DMS153 treated with DMSO at 0.1 percent for 48 hours (cell line): Measurements from ENCODE around the gene EPN2.

ENCODE experiments used
- DNase-seq: peaks from one replicate; lab custom pipeline; 2025; ENCODE audit not compliant: unreplicated experiment; lab: John Stamatoyannopoulos, UW

Gene EPN2

GRCh38 chr17:19328441-19329061 is 91.4 kb downstream of the EPN2 start:
- DNase-seq, result no peak

GRCh38 chr17:19329136-19329535 is 92.0 kb downstream of the EPN2 start:
- no peak for DNase-seq

- no peak for DNase-seq
Observed at GRCh38 chr17:19329839-19330238, 92.7 kb downstream of the EPN2 start.

DNA sequence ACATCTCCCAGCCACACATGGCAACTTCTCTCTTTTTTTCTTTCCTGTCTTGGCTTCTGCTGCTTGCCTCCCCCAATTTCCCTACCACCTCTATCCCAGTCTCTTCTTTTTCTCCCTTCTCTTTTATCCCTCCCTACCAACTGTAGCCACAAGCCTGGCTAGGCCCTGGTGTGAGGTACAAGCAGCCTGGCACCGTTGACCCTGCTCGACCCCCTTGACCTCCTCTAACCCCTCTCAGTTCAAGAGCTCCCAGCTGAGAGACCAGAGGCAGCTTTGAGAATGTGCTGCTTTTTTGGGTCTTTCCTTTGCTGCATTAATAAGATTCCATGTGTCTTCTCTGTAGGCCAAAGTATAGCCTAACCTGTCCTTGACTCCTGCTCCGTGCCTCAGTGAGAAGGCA is 93.1 kb downstream of the EPN2 start:
- no peak for DNase-seq

DNA sequence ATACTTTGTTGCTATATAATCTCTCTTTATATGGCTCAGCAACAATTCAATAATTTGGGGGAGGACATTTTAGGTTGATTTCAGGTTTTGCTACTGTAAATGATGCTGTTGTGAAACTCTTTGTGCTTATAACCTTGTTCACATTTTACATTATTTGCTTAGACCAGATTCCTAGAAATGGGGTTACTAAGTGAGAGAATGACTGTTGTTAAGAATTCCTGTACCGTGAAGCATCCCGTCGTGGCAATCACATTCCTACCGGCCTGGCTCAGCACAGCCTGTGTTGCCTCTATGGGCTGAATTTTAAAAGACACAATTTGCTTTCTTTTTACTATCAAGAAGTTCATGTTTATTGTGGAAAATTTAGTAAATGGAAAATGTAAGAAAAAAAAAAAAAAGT is 94.0 kb downstream of the EPN2 start:
- DNase-seq, result no peak

- no peak for DNase-seq
Observed at GRCh38 chr17:19331543-19332245, 94.5 kb downstream of the EPN2 start.

DNA sequence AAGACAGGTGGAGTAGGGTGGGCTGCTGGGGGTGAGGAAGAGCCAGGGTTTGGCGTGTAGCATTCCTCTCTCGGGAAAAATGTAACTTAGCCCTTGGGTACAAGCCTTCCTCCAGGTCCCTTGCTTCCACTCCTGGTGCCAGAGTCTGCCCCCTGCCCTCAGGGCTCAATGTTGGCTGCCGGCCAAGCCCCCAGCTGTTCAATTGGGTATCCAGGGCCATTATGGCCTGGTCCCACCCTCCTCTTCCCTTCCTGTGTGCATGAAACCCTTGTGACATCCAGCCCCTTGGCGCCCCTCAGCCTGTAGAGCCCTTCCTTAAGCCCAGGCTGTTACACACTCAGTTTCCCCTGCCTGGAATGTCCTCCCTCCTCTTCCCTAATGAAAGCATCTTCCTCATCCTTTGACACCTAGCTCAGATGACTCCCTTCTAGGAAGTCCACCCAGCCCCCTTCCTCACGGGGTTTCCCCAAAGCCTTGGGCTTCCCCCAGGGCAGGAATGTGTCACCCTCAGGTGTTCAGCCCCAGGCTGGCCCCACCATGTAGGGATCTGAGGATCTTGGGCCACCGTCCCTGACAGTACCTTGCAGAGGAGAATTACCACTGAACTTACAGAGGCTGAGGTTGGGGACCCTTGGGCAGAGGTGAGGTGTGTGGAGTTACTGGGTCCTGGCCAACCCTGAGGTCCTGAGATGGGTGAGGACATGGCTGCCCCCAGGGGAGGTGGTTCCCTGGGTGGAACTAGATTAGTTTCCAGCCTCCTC is 95.4 kb downstream of the EPN2 start:
- no peak for DNase-seq

DNA sequence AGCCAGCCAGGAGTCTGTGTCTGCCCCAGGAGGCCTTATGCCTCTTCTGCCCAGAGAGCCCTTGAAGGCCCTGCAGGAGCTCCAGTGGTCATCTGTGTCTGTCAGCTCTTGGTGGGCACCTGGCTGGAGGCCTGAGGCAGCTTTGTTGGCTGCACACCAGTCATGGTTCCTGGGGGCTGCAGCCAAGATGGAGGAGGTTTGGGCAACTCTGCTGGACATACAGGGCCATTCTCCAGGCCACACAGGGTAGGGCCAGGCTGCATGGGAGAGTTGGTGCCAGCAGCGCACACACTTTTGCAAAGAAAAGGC is 95.9 kb downstream of the EPN2 start:
- no peak for DNase-seq

DNA sequence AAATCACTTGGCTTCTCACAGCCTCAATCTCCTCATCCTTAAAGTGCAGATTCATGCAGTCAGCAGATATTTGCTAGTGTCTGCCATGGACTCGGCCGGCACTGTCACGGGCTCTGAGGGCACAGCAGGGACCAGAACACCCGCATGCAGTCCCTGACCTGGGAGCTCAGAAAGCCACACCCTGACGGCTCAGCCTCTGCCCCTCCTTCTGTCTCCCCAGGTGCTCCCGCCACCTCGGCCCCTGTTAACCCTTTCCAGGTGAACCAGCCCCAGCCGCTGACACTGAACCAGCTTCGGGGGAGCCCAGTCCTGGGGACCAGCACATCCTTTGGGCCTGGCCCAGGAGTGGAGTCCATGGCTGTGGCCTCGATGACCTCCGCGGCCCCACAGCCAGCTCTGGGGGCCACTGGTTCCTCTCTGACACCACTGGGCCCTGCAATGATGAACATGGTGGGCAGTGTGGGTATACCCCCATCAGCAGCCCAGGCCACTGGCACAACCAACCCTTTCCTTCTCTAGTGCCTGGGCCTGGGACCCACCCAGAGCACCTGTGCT is 96.6 kb downstream of the EPN2 start:
- DNase-seq, result no peak

DNA sequence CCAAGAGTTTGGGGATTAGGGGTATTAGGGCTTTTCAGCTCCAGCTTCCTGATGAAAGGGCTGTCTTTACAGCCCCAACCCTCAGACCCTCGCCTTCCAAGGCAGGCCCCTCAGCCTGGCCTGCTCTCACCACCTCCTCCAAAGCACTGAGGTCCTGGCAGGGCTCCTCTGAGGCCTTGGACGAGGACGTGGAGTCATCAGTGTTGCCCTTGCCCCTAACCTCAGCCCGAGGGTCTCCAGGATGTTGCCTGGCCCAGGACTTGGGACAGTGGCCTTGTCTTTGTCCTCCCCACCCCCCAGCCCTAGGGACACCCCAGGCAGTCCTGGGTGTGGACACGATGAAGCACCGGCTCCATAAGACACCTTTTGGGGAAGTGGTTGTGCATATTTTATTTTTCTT is 97.2 kb downstream of the EPN2 start:
- no peak for DNase-seq

DNA sequence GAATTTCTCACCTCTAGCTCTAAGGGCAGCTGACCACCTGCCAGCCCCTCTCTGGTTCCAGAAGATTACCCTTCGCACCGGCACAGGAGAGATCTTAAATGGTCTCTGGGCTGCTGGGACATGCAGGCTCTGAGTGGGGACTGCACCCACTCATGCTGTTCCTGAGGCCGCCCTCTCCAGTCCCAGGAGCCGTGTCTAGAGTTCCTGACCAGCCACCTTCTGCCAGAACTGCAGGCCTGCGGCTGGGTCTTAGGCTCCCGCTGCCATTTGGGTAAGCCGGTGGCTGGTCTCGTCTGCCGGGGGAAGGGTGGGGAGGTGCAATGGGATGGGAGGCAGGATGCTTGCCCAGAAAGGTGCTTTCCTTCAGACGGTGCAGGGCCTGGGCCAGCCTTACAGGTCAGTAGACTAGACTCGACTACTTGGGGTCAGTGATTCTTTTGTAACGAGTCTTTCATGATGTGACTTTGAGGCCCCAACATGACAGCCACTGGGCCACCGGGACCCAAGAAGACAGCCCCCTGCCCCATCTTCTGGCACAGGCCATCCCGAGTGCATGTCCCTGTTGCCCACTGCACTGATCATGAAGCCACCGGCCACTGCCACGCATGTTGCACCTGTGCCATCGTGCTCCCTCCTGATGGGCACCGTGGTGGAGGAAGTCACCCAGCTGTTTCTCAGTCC is 98.9 kb downstream of the EPN2 start:
- no peak for DNase-seq

DNA sequence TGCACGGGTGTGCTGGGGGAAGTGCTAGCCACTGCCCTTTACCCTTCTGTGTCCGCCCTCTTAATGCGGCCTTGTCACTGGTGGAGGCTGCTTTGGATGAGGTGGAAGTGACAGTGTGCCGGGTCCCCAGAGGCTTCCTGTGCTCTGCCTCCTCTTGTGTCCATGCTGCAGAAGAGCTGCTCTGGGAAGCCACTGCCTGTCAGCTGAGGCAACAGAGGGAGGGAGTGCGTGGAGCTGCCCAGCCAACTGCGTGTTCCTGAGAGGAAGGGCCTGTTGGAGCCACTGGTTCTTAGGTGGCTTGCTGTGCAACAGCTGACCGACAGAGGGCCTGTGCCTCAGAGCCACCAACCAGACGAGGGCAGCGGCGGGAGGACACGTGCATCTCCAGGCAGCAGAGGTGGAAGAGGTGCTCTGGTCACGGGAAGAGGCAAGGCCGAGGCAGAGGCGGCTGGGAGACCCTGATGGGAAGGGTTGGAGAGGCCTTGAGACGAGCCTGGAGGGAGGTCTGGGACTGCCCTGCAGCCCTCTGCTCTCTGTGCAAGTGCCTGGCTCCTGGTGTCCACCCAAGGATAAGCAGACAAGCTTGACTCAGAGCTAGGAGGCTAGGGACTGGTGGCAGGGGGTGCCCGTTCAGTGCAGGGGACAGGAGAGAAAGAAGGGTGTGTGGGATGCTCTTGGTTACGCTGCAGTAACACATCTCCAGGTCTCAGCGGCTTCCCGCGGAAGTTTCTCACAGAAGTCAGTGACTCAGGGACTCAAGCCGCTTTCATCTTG is 100.0 kb downstream of the EPN2 start:
- no peak for DNase-seq

GRCh38 chr17:19337712-19338023 is 100.5 kb downstream of the EPN2 start:
- DNase-seq, result no peak

GRCh38 chr17:19338031-19338990 is 101.1 kb downstream of the EPN2 start:
- DNase-seq, result peak; percentile 1

- no peak for DNase-seq
Observed at GRCh38 chr17:19339341-19339815, 102.2 kb downstream of the EPN2 start.

GRCh38 chr17:19341211-19341631 is 104.1 kb downstream of the EPN2 start:
- DNase-seq, result no peak

- DNase-seq, result no peak
Observed at GRCh38 chr17:19341641-19342610, 104.8 kb downstream of the EPN2 start.

DNA sequence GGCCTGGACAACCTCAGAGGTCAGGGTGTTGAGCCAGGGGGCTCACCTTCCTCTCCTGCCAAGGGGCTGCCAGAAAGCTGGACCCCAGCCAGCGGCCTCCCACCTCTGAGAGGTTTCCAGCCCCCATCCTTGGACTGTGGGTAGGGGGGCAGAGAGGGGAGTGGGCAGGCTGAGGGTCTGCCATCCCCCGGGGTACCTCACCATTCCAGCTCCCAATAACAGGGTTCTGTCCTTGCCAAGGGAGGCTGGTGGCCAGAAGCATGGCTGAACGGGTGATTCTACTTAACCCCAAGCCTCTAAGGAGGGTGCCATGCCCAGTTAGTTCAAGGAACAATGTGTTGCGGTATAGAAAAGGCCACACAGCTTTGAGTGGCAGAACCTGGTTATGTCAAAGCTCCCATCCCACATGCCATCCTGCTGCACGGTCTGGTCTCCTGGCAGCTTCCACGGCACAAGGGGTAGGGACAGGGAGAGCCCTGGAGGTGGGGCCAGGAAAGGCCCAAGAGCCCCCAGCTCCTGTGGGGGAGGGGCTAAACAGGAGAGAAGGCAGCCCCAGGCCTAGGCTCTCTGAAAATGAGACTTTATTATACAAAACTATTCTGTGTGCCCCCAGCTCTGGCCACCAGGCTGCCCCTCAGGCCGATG is 105.6 kb downstream of the EPN2 start:
- no peak for DNase-seq
